ENCODE results near the gene ARL2BP.
"Not testable (repeated sequence)": the region's sequence is repeated elsewhere in the genome, so short reads cannot be mapped to it uniquely, and the experiment has no call there.

Gene ARL2BP

DNA sequence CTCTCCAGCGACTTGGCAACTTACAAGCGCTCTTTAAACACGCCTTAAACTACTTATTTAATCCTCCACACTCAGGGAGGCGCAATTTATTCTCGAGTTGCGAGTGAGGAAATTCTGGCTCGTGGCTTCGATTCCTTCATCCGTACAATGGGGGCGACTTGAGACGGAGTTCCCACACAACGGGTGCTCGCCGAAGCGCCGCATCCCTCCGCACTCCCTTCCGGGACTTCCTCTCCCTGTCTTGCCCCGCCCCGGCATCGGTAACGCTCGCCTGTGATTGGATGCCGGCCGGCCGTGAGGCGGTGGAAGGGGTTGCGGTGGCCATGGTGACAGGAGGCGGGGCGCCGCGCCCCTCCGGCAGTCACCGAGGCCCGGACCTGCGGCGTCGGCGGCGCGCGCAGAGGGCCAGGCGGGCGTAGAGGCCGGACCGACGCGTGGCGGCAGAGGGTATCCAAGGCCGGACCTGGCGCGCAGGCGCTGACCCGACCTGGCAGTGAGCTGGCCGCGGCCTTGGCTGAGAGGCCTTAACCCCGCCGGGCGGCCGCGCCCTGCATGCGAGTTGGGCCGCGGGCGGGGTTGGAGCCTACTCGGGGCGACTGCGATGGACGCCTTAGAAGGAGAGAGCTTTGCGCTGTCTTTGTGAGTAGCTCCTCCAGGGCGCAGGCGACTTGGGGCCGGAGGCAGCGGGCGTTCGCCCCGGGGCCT, at the start of gene ARL2BP:
Gene ARL2BP, plus strand, starts transcription at position 493 of the 705 bp plus-strand sequence. Its CDS starts 109 bp downstream, at position 602.
- in situ Hi-C loops (cut with MboI; ENCODE audit: low sequenced_read_pairs): no loop called here

DNA sequence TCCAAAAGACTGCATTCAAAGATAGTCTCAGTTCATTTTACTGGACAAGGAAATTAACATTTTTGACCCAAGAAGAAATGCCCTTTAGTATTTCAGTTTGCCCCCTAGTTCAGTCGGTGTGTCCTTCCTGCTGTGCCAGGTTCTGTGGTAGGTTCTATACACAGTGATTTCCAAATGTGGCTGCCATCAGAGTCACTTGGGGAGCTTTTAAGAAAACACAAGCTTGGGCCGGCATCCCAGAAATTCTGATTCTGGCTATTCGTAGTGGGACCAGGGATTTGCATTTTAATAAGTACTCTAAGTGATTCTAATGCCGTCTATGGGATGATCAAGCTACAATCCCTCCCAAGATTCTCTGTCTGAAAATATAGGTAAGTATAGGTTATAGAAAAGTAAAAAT, 48.8 kb upstream of the ARL2BP start:
- in situ Hi-C loops (cut with MboI; ENCODE audit: low sequenced_read_pairs): no loop called here

DNA sequence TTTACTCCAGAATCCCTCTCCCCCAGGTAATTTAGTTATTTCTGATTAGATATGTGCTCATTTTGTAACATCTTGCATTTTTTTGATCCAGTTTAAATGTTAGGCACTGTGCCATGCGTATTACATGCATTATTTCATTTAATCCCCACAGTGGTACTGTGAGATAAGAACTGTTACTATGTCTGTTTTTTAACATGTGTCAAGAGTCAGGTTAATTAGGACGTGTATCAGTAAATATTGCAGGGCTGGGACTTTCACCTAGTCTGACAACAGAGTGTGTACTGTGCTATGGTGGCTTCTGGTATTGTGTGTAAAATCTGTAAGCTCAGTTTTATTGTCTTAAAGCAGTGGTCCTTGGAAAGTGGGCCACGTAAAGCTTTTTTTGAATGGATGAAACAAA, 48.3 kb upstream of the ARL2BP start:
- in situ Hi-C loops (cut with MboI; ENCODE audit: low sequenced_read_pairs): no loop called here

DNA sequence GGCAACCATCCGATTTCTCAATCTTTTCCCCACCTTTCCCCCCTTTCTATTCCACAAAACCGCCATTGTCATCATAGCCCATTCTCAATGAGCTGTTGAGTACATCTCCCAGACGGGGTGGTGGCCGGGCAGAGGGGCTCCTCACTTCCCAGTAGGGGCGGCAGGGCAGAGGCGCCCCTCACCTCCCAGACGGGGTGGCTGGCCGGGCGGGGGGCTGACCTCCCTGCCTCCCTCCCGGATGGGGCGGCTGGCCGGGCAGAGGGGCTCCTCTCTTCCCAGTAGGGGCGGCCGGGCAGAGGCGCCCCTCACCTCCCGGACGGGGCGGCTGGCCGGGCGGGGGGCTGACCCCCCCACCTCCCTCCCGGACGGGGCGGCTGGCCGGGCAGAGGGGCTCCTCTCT, 44.7 kb upstream of the ARL2BP start:
- in situ Hi-C loops (cut with MboI; ENCODE audit: low sequenced_read_pairs): not testable (repeated sequence)

DNA sequence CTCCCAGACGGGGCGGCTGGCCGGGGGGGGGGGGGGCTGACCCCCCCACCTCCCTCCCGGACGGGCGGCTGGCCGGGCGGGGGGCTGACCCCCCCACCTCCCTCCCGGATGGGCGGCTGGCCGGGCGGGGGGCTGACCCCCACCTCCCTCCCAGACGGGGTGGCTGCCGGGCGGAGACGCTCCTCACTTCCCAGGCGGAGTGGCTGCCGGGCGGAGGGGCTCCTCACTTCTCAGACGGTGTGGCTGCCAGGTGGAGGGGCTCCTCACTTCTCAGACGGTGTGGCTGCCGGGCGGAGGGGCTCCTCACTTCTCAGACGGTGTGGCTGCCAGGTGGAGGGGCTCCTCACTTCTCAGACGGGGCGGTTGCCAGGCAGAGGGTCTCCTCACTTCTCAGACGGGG, 44.1 kb upstream of the ARL2BP start:
- in situ Hi-C loops (cut with MboI; ENCODE audit: low sequenced_read_pairs): not testable (repeated sequence)

DNA sequence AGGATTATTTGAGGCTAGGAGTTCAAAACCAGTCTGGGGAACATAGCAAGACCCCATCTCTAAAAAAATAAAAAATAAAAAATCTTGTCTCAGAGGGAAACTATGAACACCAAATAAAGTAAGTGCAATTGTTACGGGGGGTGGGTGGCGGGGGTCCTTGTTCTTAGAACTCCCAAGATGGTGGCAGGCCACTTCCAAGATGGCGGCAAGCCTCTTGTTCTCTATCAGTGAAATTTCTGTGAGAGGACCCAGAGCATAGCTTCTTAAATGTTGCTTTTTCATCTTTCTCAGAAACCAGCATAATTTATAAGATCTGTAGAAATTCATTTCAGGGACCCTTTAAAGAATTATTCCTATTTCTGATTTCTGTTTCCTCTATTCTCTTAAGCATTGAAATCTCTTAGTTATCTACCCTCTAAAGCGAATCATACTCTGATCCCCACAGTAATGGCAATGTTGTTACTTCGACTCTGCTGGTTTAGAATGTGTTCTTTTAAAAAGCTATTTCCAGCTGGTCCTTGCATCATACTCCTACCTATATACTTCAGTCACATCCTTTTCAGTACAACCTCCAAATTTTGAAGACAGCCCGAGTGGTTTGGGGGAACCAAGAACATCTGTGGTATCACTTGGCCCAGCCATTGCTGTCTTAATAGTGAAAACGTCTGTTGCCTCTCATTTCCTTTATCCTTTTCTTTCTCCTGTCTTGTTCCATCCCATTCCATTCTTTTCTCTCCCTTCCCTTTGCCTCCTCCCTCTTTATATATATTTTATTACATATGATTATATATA, 42.8 kb upstream of the ARL2BP start:
- in situ Hi-C loops (cut with MboI; ENCODE audit: low sequenced_read_pairs): no loop called here

DNA sequence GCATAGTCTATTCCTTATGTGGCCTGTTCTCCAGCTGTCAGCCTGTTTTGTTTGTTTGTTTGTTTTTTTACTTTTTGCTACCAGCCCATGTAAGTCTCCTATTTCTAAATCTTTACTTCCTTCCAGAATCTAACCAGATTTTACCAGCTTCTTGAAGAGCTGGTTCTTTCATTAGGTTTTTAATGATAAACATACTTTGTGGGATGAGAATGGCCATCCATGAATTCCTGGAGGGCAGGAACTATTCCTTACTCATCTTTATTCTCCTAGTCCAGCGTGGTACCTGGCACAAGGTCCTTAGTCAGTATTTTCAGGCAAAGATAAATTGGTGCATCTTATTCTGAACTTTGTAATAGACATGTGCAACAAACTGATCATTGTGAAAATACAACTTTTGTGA, 41.6 kb upstream of the ARL2BP start:
- in situ Hi-C loops (cut with MboI; ENCODE audit: low sequenced_read_pairs): no loop called here

DNA sequence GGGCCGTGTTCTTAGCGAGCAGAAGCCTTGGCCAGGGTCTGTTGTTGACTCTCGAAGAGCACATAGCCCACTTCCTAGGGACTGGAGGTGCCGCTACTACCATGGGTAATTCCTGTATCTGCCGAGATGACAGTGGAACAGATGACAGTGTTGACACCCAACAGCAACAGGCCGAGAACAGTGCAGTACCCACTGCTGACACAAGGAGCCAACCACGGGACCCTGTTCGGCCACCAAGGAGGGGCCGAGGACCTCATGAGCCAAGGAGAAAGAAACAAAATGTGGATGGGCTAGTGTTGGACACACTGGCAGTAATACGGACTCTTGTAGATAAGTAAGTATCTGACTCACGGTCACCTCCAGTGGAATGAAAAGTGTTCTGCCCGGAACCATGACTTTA, 40.4 kb upstream of the ARL2BP start:
- in situ Hi-C loops (cut with MboI; ENCODE audit: low sequenced_read_pairs): no loop called here

DNA sequence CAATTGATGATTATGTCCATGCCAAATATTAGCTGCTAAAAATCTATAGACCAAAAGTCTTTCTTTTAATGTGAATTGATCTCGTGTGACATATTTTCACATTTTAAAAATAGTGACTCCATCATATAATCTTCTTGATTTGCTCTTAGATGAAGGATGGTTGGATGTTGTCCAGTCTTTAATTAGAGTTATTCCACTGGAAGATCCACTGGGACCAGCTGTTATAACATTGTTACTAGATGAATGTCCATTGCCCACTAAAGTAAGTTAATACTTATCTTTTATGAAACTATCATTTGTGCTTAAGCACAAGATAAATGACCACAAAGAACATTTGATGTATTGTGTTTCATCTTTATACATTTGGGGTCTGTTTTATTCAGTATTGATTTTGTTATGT, 36.1 kb upstream of the ARL2BP start:
- in situ Hi-C loops (cut with MboI; ENCODE audit: low sequenced_read_pairs): no loop called here

DNA sequence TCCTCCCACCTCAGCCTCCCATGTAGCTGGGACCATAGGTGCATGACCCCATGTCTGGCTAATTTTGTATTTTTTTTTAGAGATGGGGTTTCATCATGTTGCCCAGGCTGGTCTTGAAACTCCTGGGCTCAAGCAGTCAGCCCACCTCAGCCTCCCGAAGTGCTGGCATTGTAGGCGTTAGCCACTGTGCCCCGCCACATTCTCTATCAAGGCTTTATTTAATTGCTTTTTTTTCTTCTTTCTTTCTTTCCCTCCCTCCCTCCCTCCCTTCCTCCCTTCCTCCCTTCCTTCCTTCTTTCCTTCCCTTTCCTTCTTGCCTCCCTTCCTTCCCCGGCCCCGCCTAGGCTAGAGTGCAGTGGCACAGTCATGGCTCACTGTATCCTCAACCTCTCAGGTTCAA, 35.3 kb upstream of the ARL2BP start:
- in situ Hi-C loops (cut with MboI; ENCODE audit: low sequenced_read_pairs): no loop called here

DNA sequence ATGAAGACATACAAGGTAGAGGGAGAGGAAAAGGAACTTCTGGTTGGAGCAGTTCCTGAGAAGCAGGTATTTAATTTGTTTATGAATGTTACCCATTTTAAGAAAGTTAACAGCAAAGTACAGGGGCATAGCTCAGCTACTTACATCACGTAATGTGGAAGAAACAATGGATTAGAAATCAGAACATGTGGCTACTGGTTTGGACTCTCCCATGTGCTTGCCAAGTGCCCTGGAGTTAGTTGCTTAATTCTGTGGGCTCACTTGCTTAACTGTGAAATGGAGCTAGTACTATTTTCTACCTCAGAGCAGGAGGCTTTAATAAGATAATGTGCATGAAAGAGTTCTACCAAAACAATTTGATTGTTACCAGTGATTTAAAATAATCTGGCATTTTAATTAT, 31.6 kb upstream of the ARL2BP start:
- in situ Hi-C loops (cut with MboI; ENCODE audit: low sequenced_read_pairs): no loop called here

DNA sequence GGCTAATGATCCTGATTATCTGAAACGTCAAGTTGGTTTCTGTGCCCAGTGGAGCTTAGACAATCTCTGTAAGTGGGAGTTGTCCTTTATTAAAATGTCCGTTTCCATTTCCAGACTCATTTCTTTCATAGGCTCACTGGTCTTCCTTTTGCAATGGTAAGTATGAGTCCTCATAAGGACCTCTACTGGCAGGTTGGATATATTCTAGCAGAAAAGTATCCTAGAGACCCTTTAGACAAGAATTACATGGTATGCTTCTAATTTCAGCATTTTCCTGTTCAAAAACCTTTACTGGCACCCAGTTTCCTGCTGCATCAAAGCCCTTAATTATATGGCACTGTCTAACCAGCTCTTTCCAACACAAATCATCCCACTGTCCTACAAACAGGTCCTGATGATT, 28.1 kb upstream of the ARL2BP start:
- in situ Hi-C loops (cut with MboI; ENCODE audit: low sequenced_read_pairs): no loop called here

DNA sequence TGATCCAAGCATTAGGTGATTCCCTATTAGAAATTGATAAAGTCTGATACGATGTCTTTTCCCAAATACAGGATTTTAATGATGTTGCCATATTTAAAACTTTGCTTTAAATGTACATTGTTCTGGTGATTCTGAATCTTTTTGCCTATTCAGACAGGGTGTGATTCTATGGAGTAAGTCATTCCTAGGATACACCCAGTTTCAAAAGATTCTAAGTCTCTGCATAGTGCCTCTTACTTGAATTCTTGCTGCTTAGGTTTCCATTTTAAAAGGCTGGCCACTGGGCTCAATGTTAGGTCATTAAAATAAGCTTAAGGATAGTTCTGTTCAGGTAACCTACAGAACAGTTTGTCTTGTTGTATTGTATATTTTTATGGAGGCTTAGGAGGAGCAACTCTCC, 22.0 kb upstream of the ARL2BP start:
- in situ Hi-C loops (cut with MboI; ENCODE audit: low sequenced_read_pairs): no loop called here

DNA sequence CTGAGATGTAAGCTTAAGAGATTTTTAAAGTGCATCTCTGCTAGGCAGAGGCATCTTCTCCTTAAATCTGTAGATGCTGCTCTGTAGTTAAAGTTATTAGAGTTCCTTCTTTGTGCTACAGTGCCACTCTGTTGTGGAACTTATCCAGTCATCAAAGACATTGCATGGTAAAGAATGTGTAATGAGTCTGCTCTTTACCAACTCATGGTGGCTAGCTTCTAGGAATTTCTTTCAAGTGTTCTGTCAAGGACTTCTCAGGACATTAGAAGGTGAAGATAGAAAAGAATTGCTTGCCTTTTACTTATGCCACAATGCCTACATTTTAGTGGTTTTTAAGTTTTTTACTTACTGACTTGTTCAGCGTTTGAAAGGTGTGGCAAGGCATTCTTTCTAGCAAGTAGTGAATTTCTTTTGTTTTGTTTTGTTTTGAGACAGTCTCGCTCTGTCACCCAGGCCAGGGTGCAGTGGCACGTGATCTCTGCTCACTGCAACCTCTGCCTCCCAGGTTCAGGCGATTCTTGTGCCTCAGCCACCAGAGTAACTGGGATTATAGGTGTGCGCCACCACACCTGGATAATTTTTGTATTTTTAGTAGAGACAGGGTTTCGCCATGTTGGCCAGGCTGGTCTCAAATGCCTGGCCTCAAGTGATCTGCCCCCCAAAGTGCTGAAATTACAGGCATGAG, 20.3 kb upstream of the ARL2BP start:
- in situ Hi-C loops (cut with MboI; ENCODE audit: low sequenced_read_pairs): no loop called here

DNA sequence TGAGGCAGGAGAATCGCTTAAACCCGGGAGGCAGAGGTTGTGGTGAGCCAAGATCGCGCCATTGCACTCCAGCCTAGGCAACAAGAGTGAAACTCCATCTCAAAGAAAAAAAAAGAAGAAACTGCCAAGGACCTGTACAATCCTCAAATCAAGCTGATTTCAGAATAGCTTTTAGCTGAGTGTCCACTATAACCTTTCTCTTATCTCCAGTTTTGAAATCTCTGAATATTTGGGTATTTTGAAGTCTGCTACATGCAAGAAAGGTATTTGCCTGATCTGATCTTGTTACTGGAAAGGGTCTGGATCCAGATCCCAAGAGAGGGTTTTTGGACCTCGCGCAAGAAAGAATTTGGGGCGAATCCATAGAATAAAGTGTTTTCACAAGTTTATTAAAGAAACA, 19.1 kb upstream of the ARL2BP start:
- in situ Hi-C loops (cut with MboI; ENCODE audit: low sequenced_read_pairs): no loop called here

DNA sequence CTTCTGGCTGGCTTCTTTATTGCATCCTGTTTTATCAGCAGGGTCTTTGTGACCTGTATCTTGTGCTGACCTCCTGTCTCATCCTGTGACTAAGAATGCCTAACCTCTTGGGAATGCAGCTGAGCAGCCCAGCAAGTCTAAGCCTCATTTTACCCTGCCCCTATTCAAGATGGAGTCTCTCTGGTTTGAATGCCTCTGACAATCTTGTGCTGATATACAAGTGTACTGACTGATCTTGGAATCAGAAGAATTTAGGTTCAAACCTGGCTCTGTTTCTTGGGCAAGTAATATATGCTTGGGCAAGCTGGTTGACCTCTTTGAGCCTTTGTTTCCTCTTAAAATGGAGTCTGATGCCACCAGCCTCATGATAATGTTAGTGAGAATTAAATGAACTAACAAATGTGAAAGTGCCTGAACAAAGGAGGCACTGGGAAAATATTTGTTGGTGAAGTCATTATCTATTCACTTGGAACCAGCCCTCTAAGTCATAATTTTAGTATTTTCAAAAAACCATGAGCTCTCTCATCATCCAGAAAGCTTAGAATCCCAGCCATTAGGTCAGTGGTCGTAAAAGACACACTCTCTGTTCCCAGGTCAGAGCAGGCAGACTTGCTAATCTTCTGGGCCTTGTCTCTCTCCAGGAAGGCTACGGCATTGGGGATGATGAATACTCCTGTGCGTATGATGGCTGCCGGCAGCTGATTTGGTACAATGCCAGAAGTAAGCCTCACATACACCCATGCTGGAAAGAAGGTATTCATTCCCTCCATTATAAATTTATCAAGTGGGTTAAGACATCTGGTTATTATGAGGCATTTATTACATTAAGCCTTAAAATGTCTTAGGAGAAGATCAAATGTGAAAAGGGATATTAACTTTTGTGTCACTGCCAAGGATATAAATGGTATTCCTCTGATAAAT, 18.1 kb upstream of the ARL2BP start:
- in situ Hi-C loops (cut with MboI; ENCODE audit: low sequenced_read_pairs): no loop called here

DNA sequence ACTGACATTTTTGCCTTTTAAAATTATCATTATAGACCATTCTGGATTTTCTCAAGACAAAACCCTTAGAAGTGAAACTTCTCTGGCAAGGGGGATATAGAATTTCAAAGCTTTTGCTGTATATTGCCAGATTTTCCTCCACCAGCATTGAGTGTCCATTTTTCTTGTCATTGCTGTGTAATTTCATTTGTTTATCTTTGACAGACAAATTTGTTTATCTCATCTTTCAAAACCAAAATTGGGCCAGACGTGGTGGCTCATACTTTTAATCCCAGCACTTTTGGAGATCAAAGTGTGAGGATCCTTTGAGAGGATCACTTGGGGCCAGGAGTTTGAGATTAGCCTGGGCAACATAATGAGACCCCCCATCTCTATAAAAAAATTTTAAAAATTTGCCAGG, 16.0 kb upstream of the ARL2BP start:
- in situ Hi-C loops (cut with MboI; ENCODE audit: low sequenced_read_pairs): no loop called here

DNA sequence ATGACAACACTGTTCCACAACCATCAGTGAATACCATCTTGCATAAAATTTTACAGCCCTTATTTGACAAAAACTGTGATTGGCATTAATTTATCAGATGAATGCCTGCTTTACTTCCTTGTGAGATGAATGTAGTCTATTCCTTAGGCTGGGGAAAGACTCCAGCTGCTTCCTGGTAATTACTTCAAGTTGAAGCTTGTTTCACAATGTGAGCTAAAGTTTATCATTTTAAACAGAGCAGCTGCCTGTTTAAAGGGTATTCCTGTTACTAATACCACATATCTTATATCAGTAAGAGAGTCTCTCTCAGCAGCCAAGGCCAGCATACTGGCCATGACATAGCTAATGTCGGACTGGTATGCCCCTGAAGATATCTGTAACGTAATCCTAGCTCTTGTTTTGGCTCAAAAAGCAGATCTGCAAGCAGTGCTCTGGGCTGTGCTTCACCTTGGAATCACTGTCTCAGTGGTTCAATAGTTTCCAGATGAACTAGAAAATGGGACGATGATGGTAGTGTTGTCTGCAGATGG, 13.2 kb upstream of the ARL2BP start:
- in situ Hi-C loops (cut with MboI; ENCODE audit: low sequenced_read_pairs): no loop called here

DNA sequence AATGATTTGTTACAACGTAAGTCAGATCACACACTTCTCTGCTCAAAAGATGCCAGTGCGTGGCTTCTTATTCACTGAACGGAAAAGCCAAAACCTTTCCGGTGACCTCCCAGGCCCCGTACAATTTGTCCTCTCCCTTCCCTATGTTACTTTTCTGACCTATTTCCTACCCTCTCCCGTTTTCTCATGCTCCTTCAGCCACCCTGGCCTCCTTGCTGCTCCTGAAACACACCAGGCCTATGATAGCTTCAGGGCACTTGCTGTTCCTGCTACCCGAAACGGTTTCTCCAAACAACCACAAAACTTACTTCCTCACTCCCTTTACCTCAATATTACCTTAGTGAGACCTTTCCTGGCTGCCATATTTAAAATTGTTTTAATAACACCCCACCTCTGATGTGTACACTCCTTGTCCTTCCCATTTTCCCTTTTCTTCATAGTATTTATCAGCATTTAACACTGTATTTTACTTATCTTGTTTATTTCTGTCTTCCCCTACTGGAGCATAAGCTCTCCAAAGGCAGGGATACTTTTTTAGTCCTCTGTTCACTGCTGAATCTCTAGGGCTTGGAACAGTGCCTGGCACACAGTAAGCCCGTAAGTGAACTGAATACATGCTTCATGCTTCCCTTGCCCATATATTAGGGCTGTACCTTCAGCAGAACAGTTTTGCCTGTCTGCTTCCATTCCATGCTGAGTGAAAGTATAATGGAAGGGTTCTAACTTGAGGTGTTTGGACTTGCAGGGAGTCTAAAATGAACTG, 10.9 kb upstream of the ARL2BP start:
- in situ Hi-C loops (cut with MboI; ENCODE audit: low sequenced_read_pairs): no loop called here

DNA sequence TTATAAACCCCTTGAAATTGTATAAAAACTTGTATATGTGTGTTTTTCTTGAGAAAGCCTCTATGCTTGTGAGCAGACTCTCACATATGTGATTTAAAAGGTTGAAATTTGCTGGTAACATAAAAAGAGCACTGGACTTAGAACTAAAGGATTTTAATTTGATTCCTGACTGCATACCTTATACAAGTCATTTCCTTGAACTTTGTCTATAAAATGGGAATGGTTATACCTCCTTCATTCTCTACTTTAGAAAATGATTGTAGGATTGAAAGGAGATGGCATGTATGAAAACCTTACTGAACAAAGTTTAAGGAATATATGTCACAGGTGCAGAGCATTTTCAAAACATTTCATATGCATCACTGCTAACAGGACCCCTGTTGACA, 10.4 kb upstream of the ARL2BP start:
- in situ Hi-C loops (cut with MboI; ENCODE audit: low sequenced_read_pairs): no loop called here

All from HL-60/S4 (cell line).